SW 1271 (cell line): Measurements from ENCODE around the gene PLIN1.

ENCODE experiments used
- DNase-seq, 2 experiments: peaks; one replicate each; lab custom pipeline; 2025; lab: John Stamatoyannopoulos, UW

The PLIN1 gene

DNA sequence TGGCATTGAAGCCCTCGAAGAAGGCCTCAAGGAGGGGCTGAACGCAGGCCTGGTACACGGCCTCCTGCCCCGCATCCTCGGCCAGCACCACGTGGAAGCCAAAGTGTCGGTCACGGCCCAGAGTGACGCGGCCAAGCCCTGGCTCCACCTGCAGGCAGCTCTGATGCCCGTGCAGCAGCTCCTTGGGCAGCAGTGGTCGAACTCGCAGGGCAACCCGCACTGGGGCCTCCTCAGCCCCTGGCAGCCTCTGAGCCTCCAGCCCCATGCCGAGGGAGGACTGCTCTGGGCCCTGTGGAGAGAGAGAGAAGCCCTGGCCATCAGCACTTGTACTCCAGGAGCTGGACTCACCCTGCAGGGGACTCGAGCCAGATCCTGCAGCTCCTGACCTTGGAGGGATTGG lies 26.5 kb downstream of the PLIN1 start:
- DNase-seq: no peak

DNA sequence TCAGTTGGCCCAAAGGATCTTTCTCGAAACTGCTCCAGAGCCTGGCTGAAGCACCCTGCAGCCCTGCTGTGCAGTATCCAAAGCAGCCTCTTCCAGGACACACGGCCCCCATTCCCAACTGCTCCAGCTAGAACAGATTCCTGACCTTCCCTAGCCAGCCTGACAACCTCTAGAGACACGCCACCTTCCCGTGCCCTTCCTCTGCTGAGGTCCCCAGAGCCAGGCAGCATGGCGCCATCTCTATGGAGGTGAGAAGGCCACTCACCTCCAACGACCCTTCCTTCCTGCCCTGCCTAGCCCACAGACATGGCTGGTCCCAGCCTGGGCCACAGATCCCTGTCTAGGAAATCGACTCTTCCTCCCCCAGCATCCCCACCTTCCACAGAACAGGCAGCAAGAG lies 27.0 kb downstream of the PLIN1 start:
- no peak for DNase-seq

DNA sequence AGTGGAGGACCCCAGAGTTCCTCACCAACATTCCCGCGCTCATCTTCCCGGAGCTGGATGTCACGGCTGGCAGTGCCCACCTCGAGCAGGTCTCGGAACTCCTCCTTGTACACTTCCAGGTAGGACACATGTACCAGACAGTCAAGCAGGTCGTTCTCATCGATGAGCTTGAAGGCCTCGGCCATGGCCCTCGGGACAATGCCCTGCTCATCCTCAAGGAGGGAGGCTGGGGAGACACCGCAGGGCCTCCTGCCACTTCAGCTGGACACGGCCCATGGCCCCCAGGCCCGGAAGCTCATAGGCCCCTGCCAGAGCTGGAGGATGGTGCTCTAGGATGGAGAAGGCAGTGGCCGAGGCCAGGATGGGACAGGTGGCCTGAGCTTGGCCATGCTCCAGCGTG lies 29.5 kb downstream of the PLIN1 start:
- no peak for DNase-seq

DNA sequence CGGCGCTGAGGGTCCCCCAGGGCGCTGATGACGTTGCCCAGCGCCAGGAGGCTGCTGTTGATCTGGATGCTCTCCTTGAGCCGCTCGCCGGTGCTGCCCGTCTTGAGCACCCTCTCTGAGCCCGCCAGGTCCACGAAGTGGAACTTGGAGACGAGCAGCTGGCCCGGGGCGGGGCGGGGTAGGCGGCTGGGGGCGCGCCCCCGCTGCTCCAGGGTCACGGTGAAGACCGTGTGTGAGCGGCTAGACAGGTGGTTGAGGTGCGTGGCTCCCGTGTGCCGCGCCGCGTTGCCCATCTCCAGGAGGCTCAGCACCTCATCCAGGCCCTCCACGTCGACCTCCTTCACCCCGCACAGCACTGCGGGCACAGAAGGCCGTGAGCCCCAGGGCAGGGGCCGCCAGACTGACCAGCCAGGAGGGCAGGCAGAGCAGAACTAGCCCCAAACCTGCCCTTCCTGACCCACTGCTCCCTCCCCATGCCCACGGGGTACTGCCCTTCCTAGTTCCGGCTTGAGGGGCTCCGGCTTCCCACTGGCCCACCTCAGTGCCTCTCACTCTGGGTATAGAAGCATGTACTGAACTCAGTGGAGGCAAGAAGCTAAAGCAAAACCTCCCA lies 30.0 kb downstream of the PLIN1 start:
- no peak for DNase-seq

DNA sequence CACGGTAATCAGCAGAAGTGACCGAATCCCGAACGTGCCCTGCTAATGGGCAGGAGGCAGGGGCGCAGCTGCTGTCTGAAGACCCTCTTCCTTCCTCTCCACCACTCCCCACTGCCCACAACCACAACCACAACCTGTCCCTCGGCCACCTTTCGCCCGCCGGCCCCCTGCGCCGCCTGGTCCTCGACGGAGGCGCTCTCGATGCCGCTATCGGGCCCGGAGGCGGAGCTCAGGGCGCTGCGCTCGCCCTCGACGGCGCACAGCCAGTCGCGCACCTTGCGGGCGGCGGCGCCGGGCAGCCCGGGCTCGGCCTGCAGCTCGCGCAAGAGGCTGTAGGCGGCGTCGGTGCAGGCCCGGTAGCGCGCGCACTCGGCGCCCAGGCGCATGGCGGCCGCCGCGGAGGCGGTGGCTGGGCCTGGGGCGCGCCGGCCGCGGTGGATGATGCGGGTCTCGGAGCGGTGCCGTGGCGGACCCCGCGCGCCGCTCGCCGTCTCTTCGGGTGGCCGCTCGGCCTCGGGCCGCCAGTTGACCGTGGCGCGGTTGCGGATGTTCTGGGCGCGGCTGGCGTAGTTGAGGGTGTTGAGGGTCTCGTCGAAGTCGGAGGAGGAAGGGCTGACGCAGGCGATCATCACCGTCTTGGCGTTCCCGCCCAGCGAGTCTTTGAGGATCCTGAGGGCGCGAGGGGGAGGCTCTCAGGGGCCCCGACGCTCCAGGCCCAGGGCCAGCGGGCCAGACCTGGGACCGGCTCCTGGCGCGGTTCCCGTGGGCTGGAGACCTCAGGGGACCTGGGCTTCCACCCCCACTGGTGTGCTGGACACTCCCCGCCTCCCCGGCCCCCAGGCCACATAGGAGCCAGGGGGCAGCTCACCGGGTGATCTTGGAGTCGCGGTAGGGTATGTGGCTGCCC lies 30.8 kb downstream of the PLIN1 start:
- DNase-seq: no peak

DNA sequence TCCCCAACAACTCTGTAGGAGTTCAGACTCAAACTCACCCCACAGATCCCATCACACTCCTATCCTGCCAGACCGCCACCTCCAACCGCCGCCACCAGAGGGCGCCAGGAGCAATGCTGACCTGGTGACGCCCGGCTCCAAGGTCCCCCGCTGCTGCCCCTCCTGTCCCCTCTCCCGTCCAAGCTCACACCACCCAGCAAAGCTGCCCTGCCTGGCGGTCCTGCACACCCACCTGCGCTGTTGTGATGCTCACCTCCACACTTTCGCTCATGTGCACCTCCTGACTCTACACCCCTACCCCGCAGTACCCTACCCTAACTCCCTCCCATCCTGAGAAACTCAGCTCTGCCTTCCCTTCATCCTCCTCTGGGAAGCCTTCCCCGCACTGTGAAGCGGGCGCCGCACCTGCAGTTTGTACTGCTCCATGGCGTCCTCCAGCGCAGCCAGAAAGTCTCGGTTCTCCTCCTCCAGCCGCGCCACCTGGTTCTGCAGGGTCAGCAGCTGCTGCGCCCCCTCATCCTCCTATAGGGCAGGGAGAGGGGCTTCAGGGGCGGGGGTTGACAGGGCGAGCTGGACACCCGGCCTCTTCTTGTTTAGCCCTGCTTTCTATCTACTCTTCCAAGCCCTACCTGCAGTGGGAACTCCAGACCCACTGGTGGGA lies 31.8 kb downstream of the PLIN1 start:
- DNase-seq: peak in 1 of 2 experiments; percentile 35

DNA sequence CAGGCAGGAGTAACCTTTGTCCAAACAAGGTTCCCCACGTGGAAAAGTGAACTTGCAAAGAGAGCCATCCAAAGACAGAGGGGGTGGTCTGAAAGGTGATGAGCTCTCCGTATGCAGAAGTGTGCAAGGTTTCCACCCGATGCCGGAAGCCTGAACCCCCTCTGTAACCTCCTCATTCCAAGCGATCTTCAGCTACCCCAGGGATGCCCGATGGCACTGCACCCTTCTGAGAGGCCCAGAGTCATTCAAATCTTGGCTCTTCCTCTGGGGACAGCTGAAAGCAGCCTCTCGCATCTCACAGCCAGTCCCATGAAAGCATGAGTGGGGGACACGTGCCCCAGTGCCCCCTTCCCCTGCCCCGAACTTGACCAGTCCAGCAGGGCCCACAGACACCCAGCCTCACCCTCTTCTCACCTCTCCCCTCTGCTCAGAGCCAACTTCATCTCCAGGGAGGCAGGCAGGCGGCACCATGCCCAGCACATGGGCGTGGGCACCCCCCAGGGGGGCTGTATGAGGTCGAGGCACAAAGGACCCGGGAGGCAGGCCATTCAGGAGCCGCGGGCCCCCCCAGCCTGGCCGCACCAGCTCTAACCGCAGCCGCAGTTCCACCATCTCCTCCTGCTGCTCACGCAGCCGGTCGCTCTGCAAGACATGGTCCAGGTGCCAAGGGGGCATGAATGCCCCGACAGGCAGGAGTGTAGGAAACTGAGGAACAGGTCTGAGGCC lies 32.6 kb downstream of the PLIN1 start:
- DNase-seq: no peak

- no peak for DNase-seq
Observed at GRCh38 chr15:89645680-89646079, 33.5 kb downstream of the PLIN1 start.

- DNase-seq: no peak
Observed at GRCh38 chr15:89642106-89642505, 37.1 kb downstream of the PLIN1 start.

GRCh38 chr15:89641053-89641452 lies 38.1 kb downstream of the PLIN1 start:
- no peak for DNase-seq

GRCh38 chr15:89640245-89640644 lies 38.9 kb downstream of the PLIN1 start:
- DNase-seq: no peak

DNA sequence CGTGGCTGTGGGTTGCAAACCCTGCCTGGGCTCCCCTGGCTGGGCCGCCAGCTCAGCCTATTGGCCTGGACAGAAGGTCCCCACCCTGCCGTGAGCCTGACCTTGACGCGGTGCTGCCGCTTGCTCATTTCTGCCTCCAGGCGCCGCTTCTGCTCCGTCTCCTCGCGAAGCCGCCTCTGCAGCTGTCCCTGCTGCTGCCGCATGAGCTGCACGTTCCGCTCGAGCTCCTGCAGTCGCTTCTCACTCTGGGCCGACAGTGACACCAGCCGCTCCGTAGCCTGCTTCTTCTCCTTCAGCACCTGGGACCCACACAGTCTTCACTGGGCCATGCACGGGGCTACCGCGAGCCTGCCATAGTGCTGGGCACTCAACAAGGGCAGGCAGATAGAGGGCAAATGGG lies 45.6 kb downstream of the PLIN1 start:
- no peak for DNase-seq

DNA sequence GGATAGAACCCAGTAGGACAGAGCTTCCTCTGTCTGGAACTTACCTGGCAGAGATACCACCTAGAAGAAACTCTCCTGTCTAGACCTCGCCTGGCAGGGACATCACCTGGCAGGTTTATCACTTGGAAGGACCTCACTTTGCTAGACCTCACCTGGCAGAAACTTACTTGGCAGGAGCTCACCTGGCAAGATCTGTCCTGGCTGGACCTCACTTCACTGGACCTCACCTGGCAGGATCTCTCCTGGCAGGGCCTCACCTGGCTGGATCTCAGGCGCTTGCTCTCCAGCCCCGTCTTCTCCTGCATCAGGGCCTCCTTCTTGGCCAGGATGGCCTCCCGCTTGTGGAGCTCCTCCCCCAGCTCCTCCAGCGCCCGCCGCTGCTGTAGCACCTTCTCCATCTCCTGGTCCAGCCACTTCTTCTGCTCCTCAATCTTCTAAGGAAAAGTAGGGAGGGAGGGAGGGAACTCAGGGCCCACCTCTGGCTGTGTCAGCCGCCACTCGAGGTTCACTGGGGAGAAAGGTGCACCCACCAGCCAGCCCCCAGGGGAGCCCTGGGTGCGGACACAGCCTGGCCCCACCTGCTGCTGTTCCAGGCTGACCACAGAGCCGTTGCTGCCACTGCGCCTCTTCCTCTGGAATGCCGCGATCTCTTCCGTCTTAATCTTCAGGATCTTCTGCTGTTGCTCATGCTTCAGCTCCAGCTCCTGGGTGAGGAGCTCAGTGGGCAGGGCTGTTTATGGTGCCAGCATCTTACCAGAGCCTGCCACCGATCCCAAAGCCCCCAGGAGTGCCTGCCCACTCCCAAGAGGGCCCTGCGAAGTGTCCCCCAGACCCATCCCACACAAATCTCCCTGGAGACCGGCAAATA lies 46.4 kb downstream of the PLIN1 start:
- no peak for DNase-seq

DNA sequence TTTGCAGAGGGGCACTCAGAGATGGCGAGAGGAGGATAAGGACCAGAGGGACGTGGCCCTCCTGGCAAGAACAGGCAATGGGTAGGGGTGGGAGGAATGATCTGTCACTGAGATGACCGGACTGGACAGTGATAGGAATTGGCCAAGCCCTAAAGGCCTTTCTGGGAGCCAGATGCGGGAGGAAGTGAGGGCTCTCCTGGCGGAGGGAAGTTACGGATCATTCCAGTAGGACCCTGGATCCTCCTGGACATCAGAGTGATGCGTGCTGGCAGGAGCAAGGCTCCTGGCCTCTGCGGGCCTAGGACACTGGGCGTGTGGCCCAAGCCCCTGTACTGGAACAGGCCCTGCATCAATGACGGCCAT lies 47.3 kb downstream of the PLIN1 start:
- DNase-seq: no peak

DNA sequence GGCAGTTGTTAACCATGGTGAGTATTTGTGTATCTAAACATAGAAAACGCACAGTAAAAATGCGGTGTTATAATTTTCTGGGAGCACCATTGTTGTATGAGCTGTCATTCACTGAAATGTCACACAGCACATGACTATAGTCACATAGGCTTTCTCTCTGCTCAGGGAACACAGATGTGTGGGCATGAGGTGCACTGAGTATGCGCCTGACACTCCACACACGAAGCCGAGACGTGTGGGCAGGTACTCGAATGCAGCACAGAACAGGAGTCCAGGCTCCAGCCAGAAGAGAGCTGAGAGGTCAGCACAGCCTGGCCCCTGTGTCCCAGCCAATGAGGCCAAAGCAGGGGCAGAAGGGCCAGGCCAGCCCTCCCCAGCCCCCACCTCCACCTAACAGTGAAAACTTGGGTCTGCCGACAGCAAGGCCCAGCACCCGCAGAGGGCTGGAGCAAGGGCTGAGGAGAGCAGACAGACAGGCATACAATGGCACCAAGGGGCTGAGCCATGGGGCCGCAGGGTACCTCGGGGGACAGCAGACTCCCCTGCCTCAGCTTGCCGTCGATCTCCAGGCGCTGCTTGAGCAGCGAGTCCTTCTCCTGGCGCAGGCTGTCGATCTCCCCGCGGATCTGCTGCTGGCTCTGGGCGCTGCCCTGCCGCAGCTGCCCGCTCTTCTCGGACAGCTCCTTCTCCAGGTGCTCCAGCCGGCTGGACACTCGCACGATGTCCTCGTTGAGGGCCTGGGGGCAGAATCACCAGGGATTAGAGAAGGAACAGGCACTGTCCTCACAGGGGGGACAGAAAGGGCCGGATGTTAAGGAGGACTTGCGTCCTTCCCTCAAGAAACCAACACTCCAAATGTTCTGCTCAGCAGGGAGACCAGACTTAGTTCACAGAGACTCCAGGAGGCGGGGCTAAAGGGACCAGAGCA lies 47.9 kb downstream of the PLIN1 start:
- no peak for DNase-seq

GRCh38 chr15:89630260-89630659 lies 48.9 kb downstream of the PLIN1 start:
- no peak for DNase-seq

DNA sequence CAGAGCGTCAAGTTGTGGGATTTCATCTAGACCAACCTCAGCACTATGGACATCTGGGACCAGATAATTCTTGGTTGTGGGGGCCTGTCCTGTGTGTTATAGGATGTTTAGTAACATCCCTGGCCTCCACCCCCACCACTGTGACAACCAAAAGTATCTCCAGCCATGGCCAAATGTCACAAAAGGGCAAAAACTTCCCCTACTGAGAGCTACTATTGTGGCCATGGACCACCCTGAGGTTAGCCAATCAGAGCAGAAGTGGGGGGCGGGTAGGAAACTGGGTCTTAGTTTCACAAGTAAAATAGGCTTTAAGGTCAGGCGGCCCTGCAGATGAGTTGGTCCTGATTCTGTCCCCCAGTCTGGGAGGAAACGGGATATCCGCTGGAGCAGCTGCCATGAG lies 49.3 kb downstream of the PLIN1 start:
- no peak for DNase-seq

- DNase-seq: no peak
Observed at GRCh38 chr15:89628806-89629715, 50.1 kb downstream of the PLIN1 start.

- no peak for DNase-seq
Observed at GRCh38 chr15:89628301-89628700, 50.9 kb downstream of the PLIN1 start.
